ENCODE data around the gene EPB41L5.

DNA sequence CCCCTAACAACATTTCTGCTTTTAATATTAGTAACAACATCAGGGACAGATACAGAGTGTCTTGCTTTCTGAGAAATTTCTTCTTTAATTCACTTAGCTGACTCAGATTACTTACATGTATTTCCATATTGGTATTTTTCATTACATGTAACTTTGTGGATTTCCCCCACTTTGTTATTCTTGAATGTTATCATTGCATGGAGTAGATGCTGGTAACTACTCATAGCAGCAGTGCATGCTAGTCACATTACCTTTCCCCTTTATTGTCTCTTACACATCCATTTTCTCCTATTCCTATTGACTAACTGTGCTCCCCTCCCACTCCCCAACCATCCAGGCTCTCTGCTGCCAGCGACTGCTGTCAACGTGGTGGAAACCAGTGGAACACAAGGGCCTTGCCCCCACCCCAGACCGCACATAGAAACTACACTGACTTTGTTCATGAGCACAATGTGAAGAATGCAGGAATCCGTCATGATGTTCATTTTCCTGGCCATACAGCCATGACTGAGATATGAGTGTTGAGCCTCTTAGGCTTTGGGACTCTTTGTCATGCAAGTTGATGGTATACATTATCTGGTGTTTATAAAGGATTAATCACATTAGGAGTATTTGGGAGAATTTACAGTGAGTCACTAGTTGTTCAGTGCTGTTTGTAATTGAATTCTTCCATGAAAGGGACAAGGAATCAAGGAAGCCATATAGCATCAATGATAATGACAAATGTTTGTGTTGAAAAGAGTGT, 91.0 kb downstream of the EPB41L5 start:
- TF ChIP-seq, protein P1, sequence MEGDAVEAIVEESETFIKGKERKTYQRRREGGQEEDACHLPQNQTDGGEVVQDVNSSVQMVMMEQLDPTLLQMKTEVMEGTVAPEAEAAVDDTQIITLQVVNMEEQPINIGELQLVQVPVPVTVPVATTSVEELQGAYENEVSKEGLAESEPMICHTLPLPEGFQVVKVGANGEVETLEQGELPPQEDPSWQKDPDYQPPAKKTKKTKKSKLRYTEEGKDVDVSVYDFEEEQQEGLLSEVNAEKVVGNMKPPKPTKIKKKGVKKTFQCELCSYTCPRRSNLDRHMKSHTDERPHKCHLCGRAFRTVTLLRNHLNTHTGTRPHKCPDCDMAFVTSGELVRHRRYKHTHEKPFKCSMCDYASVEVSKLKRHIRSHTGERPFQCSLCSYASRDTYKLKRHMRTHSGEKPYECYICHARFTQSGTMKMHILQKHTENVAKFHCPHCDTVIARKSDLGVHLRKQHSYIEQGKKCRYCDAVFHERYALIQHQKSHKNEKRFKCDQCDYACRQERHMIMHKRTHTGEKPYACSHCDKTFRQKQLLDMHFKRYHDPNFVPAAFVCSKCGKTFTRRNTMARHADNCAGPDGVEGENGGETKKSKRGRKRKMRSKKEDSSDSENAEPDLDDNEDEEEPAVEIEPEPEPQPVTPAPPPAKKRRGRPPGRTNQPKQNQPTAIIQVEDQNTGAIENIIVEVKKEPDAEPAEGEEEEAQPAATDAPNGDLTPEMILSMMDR (IDR thresholded peaks at IDR 0.05 in 2 of 3, conservative IDR thresholded peaks at IDR 0.05 in 1 of 3; ENCODE audit: control insufficient read depth in 2 of 3, extremely low read depth in 1 of 3, insufficient read depth in 1 of 3, low read depth in 3 of 3, low read length in 3 of 3) = no peak
- TF ChIP-seq ETV6 (conservative IDR thresholded peaks at IDR 0.05 in 1 of 2, IDR thresholded peaks at IDR 0.05 in 1 of 2; ENCODE audit: borderline replicate concordance in 1 of 2, low read depth in 1 of 2) (no peak), RELA (IDR thresholded peaks at IDR 0.05; ENCODE audit: borderline replicate concordance, partially characterized antibody) (no peak)

All from GM12878 (cell line).